Stimulated activated CD8-positive, alpha-beta memory T cell treated with anti-CD3 and anti-CD28 coated beads, Interleukin-15, amount 100 ng/mL, for 1 hour (primary cell): ENCODE measurements around the gene CALHM2.

Source experiments
- DNase-seq: peaks from one replicate; pipeline ENCODE4 v3.0.0-alpha.2; 2020; ENCODE audit warnings: low read depth

Gene CALHM2

GRCh38 chr10:103476046-103476768, 24.0 kb upstream of the CALHM2 start:
- no peak for DNase-seq

DNA sequence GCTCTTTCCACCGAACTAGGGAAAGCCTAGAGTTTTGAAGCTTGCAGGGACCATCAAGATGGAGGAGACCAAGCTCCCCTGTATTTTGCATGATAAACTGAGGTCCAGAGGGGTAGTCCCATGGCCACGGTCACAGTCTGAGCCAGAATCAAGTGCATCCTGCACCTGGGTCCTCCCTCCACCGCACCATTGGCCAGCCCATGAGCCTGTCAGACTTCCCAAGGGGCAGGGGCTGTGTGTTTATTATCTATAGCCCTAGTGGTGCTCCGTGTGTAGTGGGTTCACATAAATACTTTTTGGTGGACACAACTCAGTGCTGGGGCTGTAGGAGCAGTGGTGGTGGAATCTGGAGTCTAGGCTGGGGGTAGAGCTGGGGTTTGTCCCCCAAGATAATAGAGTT, 23.3 kb upstream of the CALHM2 start:
- DNase-seq: no peak

- DNase-seq: no peak
Observed at GRCh38 chr10:103474077-103474476, 21.9 kb upstream of the CALHM2 start.

DNA sequence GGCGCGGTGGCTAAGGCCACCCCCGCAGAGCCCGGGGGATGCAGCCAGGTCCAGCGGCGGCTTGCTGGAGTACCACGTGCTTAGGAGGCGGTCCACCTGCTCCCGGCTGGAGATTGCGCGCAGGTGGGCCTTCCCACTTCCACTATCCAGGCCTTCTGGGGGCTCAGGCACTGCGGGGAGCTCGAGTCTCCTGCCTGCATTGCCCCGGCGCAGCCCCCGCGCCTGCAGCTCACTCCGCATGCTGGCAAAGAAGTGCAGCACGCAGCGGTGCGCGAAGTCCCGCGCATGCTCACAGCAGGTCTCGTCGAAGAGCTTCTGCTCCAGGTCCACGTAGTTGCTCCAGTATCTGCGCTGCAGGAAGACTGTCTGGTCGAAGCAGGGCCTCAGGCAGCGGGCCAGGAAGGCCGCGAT, 21.1 kb upstream of the CALHM2 start:
- DNase-seq: no peak

GRCh38 chr10:103472005-103472404, 19.8 kb upstream of the CALHM2 start:
- no peak for DNase-seq

DNA sequence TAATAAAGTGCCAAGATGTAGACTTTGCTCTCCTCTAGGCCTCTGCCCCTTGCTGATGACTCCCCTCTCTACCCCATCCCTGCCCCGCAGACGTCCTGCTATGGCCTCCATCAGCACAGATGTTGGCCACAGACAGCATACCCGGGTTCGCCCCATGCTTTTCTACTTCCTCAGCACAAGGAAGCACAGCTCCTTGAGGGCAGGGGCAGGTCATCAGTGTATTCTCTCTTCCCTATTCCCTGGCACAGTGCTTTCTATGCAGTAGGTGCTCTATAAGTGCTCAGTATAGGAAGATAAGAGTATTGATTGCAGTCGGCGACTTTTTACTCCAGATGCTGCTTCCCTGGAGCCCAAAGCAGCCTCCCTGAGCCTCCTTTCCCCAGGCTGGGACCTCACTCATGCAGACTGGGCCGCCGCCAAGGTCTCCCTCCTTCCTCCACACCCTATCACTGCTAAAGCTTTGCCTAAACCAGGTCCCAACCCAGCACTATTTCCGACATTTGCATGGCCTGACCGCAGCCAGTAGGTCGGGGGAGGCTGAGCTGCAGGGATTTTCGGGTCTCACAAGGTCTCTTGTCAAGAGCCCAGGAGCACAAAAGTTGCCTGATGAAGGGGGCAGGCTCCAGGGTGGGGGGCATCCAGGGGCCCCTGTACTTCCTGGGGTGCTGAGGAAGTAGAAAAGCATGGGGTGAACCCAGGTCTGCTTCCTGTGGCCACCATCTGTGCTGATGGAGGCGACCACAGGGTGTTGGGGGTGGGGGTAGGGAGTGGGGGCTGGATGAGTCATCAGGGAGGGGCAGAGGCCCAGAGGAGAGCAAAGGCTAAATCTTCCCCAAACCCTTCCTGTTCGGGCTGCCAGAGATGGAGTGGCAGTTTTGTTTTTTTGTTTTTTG, 18.8 kb upstream of the CALHM2 start:
- DNase-seq: peak; percentile 42

DNA sequence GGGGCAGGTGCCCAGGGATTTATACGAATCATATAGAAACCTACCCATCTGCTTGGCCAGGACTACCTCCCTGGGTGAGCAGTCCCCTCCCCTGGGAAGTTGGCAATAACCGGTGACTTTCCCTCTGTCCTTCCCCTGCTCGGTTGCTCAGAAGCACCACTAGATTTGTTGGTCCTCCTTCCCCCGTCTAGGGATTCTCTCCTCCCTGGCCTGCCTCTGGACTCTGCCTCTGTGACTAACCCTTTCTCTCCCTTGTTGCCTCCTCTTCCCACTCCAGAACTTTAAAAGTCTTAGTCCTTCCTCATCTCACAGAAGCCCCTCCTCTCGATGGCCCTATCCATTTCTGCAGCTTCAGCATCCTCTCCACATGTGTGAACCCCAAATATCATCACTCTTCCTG, 17.0 kb upstream of the CALHM2 start:
- no peak for DNase-seq

DNA sequence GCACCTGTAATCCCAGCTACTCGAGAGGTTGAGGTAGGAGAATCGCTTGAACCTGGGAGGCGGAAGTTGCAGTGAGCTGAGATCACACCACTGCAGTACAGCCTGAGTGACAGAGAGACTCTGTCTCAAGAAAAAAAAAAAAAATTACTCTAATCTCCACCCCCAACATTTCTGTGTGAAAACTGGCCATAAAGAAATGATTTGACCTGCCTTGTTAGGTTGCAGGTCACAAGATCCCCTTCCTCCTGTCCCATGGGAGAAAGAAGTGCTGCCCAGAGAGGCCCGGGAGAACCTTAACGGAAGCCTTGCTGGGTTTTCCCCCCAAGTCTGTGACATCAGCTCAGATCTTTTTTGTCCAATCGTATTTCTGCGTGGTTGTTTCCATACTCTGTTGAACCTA, 15.2 kb upstream of the CALHM2 start:
- no peak for DNase-seq

DNA sequence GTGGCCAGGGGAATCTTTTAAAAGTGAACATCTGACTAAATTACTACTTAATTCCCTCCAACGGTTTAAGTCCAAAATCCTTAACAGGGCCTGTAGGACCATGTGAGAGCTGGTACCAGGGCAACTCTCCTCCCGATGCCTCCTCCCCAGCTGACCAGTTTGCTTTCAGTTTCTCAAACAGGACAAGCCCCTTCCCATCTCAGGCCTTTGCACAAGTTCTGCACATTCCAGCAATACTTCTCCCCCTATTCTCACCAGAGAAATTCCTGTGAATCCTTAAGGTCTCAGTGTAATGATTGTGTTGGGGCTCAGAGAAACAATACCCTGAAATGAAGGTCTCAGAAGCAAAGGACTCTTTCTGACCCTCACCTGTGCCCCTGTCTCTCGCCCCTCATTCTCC, 14.6 kb upstream of the CALHM2 start:
- no peak for DNase-seq

DNA sequence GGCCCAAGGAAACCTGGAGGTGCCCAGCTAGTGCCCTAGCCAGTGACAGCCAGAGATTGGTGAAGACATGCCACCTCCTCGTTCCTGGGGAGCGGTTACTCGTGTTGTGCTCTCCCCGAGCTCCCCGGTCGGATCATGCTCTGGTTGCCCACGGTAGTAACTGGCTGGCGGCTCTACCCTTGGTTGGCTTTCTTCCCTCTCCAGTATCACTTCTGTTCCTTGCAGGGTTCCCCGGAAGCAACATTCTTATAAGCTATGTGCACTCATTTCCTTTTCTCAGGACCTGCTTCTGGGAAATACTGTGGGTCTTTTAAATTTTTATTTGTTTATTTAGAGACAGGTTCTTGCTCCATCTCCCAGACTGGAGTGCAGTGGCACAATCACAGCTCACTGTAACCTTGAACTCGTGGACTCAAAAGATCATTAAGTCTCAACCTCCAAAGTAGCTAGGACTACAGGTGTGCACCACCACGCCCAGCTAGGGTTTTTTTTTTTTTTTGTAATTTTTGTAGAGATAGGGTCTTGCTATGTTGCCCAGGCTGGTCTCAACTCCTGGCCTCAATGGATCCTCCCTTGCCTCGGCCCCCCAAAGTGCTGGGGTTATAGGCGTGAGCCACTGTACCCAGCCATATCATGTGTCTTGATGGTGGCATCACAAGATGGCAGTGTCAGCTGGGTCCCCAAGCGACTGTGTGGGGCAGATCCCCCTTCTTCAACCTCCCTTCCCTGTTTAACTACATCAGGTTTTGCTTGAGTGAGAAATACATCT, 13.4 kb upstream of the CALHM2 start:
- no peak for DNase-seq

- no peak for DNase-seq
Observed at GRCh38 chr10:103463499-103463898, 11.3 kb upstream of the CALHM2 start.

DNA sequence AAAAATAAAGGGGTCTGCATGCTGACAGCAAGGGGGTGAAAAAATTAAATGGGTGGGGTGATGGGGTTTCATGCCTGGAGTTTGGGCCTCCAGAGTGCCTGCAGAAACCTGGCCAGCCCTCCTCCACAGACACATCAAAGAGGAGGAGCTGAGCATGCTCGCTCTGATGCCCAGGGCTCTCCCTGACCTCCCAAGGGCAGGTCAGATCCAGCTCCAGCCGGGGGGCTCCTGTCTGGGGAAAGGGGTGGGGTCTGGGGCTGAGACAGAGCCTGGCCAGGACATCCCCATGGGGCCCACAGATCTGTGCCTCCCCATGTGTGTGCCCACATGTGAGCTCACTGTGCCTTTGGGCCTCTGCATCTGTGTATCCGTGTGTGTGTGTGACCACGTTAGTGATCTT, 7.4 kb upstream of the CALHM2 start:
- DNase-seq: no peak

DNA sequence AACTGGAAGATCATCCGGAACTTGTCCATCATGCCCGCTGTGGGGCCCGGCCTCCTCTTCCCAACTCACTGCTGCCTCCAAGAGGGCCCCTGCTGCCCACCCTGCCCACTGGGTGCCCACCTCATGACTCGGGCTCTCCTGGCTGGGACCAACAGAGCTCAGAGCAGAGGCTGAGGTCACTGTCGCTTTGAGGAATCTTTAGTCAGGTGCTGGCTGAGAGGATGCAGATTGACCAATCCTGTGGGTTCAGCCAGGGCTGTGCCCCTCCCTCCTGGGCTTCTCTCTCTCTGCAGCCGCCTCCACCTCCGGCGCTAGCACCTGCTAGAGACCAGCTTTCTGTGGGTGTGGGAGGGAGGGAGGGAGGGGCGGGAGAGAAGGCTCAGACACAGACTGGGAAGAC, 6.5 kb upstream of the CALHM2 start, which contains the start of gene CALHM1:
TSS of gene CALHM1 (minus strand) at position 181 of the 400 bp plus-strand sequence. CDS start at position 32, 149 bp downstream.
- DNase-seq: no peak

GRCh38 chr10:103457896-103458583, 5.9 kb upstream of the CALHM2 start:
- no peak for DNase-seq

GRCh38 chr10:103457176-103457712, 5.1 kb upstream of the CALHM2 start:
- DNase-seq: no peak

- DNase-seq: no peak
Observed at GRCh38 chr10:103456074-103456660, 4.0 kb upstream of the CALHM2 start.

DNA sequence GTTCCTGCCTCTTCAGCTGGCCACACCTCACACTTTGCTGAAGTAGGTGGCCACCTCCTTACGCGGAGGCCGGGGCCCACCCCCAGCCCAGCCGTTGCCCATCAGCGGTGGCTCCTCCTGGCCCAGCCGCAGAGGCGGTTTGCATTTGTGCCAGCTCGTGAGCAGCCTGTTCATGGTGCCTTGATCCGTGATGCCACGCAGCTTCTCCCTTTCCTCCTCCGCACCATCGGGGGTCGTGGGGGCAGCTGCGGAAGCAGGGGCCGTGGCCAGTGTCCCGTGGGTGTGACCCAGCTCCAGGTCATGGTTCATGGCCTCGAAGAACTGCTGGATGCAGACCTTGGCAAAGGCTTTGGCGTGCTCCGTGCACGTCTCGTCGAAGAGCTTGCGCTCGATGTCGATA, 3.1 kb upstream of the CALHM2 start:
- no peak for DNase-seq

DNA sequence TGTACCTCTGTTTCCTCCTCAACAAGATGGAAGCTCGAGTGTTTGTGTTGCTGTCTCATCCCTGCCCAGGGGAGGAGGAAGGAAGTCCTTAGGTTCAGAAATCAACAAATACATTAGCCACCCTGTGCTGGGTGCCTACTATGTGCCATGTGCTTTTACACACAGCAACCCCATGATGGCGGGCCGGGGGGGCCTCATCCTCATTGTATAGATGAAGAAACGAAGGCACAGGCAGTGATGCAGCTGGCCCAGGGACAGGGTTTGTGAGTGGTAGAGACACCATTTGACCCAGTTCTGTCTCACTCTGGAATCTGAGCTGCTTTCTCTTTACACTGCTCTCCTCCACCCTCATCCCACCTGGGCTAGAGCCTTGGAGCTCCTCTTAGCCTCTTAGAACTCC, 1.9 kb upstream of the CALHM2 start:
- DNase-seq: no peak

DNA sequence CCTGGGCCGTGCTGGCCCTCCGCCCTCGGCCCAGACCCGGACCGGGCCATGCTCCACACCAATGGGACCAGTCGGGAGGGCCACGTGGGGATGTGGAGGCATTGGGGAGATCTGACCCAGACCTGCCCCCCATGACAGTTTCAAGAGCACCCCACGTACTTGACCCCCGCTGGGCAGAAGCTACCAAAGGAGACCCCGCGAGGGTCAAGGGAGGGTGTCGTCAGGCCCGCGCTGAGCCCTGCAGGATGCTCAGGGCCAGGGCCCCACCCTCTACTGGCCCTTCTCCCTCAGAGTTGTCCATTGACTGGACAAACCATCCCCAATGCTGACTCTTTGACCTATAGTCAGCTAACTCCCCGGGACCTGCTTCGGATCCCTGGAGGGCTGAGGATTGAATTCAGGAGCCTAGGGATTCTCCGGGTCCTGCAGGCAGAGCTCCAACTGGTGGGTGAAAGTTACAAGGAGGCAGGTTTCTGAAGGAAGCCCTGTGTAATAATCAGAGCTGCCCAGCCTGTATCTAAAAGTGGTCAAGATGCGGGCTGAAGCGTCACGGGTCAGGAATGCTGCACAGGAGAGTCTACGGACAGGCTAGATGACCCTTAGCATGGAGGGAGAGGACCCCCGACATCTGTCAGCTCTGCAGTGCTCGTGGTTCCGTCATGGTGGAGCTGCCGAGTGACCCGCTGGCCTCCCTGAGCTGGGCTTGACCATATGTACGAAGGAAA, 498 bp upstream of the CALHM2 start:
- DNase-seq: no peak

DNA sequence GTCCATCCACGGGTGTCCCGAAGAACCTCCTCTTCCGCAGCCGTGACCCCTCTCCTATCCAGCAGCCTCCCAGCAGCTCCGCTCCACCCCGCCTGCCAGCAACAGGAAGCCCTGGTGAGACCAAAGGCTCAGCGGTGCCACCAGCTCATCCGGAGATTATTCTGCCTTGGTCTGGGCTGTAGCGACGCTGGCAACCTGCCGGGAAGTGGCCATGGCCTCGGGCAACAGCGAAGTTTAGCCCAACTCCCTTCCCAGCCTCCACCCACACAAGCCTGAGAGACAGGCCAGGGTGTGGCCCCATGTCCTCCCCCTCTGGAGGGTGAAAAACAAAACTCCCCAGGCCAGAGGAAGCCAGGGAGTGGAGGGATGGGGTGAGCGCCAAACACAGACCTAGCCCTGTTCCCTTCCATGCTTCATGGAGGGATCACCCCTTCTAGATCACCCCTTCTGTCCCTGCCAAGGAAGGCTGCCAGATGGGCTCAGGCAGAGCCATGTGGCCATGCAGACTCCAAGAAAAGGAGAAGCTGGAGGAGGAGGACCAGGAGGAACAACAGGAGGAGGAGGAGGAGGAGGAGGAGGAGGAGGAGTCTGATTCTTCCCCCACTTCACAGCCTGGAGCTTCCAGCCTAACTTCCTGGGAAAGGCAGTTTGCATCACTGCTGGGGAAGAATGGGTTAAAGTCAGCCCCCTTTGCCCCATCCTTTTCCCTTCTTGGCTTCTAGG, 918 bp downstream of the CALHM2 start:
- no peak for DNase-seq
